Ammon's horn (tissue), 1 donor: ENCODE results near the gene TRAF3IP1.
A peak's percentile ranks its signal among the peaks of the same experiment; 100 is the strongest.
"Not testable (repeated sequence)": the region's sequence is repeated elsewhere in the genome, so short reads cannot be mapped to it uniquely, and the experiment has no call there.

Experiments used
- DNase-seq: peaks from one replicate; pipeline ENCODE4 v3.0.0-alpha.2; 2016; ENCODE audit warnings: low spot score

The TRAF3IP1 gene

GRCh38 chr2:238427435-238428162 lies 107.3 kb downstream of the TRAF3IP1 start:
- no peak for DNase-seq

DNA sequence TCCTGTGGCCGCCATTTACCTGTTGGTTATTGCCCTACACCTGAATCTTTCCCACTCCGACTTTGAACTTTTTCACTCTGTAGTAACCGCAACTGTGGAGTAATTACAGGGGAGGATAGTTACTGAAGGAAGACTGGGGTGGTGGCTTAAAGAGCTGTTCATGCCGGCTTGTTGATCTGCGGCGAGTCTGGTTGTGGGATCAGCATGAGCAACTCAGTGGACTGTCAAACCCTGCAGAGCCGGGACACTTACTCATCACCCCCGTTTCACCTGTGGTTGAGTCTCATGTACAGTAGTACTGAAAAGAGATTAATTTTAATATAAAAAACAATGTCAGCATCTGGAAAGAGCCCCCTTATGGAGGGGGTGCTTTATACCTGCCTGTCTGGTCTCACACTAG lies 108.5 kb downstream of the TRAF3IP1 start:
- DNase-seq = no peak

- DNase-seq = no peak
These were observed 110.5 kb downstream of the TRAF3IP1 start for GRCh38 chr2:238430781-238431180.

DNA sequence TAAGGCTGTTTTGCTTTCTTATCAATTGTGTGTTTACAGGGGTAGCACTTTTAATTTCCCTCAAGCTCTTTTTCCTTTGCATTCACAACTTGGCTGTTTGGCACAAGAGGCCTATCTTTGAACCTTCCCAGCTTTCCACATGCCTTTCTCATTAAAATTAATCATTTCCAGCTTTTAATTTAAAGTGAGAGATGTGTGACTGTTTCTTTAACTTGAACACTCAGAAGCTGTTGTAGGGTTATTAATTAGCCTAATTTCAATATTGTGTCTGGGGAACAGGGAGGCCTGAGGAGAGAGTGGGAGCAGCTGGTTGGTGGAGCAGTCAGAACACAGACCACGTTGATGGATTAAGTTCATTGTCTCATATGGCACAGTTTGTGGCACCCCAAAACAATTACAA lies 111.1 kb downstream of the TRAF3IP1 start:
- DNase-seq = no peak

- DNase-seq = no peak
These were observed 113.1 kb downstream of the TRAF3IP1 start for GRCh38 chr2:238433300-238433915.

GRCh38 chr2:238433941-238434845 lies 113.9 kb downstream of the TRAF3IP1 start:
- DNase-seq = no peak

GRCh38 chr2:238434846-238435751 lies 114.8 kb downstream of the TRAF3IP1 start:
- no peak for DNase-seq

DNA sequence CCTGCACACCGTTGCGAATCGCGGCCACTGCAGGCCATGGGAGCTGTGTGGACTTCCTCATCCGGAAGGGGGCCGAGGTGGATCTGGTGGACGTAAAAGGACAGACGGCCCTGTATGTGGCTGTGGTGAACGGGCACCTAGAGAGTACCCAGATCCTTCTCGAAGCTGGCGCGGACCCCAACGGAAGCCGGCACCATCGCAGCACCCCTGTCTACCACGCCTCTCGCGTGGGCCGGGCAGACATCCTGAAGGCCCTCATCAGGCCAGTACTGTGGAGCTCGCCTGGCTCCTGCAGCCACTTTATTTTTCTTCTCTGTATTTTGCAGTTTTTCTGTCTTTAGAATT lies 115.4 kb downstream of the TRAF3IP1 start:
- DNase-seq = no peak

DNA sequence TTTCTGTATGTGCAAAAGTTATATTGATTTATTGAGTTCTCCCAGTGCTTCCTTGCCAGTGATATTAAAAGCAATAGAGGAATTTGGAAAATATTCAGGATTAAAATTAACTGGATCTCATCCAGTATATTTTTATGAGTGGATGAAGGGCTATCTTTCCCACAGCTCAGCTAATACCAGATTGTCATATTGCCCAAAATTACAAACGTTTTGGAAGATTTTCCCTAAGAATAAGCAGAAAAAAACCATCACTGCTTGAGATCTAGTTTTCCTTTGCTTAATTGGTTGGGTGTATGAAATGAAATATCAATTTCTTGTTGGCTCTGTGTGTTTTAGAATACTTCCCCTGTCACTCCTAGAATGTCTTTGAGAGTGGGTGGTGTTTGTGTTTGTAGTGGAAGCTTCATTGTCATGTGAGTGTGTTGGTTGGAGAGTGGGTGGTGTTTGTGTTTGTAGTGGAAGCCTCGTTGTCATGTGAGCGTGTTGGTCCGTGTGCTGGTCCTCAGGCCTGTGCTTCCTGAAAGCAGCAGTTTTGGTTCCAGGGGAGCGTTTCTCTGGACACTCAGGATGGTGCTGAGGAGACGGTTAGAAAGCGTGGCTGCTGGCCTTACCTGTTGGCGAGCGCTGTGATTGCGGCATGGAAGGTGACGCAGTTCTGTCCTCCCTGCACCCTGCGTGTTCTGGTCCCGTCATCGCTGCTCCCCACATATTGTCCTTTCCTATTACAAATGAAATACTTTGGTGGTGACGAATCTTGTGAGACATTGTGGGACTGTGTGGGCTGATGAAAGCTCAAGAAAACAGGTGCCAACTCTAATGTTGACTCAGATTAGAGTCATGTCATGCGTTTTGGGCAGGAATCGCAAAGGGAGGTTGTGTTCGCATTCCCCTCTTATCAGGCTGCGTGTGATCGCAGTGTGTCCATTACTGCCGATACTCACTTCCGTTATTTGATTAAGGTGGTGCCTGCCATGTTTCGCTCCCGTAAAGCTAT lies 118.8 kb downstream of the TRAF3IP1 start:
- peak; percentile 14 for DNase-seq

DNA sequence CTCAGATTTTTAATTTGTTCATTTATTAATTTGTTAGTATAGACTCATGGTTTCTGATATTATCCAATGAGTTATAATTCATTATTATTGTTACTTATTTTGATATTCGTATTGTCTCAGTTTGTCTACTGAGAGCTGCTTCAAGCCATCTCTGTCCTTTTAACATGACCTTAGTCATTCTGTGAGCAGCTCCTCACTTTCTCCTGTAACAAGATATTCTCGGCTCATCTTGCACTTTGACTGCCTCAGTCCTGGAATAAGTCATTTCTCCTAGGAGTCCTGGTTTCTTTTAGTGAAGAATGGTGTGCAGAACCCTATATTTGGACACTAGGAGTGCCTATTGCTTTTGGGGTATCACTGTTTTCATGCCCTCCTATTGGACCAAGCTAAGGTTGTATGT lies 119.6 kb downstream of the TRAF3IP1 start:
- DNase-seq = no peak

- DNase-seq = no peak
These were observed 120.0 kb downstream of the TRAF3IP1 start for GRCh38 chr2:238440331-238440730.

DNA sequence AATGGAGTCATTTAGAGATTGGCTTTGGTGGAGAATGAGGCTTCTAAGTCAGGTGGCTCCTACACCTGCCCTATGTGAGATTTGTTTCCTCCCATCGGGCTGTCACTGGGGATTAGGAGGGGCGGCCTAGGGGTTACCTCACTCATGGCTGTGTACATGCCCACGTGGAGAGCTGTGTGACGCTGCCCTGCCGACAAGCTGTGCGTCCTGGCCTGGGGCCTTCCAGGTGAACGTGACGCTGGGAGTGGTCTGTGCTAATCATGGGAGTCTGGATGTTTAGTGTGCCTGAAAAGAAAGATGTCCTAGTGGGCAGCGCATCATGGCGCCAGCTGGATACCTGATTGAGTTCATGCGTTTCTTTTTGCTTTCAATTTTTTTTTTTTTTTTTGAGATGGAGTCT lies 120.4 kb downstream of the TRAF3IP1 start:
- no peak for DNase-seq

DNA sequence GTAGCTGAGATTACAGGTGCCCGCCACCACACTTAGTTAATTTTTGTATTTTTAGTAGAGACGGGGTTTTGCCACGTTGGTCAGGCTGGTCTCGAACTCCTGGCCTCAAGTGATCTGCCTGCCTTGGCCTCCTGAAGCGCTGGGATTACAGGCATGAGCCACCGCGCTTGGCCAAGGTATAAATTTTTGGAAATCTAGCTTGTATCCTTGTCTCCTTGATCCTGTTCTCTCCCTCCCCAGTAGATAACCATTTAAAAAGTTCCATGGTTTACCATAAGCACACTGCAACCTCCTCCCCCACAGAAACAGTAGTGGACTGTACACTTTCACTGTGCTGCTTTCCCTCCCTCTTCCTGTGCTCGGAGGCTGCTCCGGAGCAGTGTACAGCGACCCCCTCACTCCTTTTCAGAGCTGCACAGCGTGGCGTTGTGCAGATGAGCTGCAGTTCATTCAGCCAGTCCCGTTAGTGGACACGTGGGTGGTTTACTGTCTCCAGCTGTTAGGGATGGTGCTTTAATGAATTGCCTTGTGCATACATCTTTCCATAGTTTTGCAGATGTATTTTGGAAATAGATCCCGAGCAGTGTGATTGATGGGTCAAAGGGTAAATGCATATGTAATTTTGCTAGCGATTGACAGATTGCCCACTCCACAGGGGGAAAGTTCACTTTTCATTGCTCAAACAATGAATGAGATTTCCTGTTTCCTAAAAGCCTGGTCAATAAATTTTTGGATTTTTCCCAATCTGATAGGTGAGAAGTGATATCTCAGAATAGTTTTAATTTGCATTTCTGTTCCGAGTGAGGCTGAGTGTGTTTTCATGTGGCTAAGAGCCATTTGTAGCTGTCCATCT lies 121.2 kb downstream of the TRAF3IP1 start:
- DNase-seq = no peak

DNA sequence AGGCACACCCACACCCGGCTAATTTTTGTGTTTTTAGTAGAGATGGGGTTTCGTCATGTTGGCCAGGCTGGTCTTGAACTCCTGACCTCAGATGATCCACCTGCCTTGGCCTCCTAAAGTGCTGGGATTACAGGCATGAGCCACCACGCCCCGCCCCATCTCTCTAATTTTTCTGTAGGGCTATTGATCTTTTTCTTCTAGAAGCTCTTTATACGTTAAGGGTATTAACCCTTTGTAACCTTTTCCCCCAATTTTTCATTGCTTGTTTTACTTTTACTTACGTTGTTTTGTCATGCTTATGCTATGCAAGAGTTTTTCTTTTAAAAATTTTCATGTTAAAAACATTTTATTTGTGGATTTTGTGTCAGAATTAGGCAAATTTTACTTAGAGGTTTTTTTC lies 121.9 kb downstream of the TRAF3IP1 start:
- DNase-seq = not testable (repeated sequence)

GRCh38 chr2:238444242-238444641 lies 123.9 kb downstream of the TRAF3IP1 start:
- no peak for DNase-seq

- no peak for DNase-seq
These were observed 125.3 kb downstream of the TRAF3IP1 start for GRCh38 chr2:238445409-238446190.

- no peak for DNase-seq
These were observed 126.1 kb downstream of the TRAF3IP1 start for GRCh38 chr2:238446371-238446770.

DNA sequence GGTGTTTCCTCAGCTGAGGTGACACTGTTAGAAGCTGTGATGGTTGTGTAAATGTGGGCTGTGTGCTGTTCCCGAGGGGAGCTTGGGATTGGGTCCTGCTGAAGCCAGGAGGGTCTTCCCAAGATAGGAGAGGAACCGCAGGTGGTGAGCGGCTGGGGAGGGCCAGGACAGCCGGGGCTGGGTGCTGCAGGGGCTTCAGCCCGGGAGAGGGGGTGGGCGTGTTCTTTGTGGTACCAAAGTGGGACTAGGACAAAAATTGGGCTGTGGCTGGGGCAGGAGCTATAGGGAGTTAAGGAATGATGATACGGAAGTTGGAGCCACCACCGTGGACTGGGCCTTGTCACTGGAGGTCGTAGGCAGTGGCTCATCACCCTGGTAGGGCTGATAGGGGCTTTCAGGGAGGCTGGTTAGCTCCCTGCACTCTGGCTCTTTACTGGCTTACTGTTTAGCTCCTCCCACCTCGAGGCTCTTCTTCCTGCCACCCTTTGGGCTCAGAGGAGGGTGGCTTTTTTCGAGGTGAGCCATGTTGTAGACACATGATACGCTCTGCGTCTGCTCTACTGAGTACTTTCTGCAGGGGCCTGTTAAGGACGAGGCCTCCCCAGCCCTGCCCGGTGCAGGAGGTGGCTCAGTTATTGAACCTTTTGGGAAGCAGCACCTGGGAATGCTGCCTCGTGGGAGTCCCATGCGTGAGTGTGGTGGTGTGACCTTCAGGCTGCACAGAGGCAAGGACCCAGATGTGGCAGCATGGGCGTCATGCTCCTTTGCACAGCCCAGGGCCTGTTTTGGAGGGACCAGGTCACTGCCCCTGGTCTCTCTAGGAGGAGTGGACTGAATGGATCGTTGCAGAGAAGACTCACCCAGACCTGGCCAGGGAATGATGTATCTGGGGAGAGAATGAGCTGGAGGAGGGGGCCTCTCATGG lies 128.0 kb downstream of the TRAF3IP1 start:
- DNase-seq = no peak
